ENCODE results near the gene SRD5A3. TPM values are rescaled to one million over a fixed set of nuclear protein-coding genes. Genes with fewer than 3 reads are reported as not detected.

The SRD5A3 gene
- total and polyA plus RNA-seq, 9 of the 15 experiments (the other 6 are each of a cell fraction or from before 2014, with no cell fraction given), result 2.5 to 37.0 (median 13.3) TPM

DNA sequence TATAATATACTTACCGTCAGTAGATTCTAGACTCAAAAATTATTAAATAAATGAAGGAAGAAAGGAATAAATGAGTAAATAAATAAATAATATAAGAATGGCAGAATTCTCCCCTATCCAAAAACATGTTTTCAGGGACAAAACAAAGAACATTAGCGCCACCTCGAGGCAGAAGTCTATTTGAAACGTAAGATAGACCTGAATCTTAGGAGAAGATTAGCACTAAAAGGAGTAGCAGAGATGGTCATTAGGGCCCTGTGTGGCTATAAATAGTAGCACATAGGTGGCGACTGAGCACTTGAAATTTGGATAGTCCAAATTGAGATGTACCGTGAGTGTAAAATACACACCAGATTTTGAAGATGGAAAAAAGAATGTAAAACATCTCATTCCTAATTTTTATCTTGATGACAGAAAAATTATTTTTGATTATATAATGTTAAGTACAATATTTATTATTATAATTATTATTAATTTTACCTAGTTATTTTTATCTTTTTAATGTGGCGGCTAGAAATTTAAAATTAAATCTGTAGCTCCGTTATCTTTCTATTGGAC lies 24.3 kb upstream of the SRD5A3 start (continued):
- TF ChIP-seq, protein P1, sequence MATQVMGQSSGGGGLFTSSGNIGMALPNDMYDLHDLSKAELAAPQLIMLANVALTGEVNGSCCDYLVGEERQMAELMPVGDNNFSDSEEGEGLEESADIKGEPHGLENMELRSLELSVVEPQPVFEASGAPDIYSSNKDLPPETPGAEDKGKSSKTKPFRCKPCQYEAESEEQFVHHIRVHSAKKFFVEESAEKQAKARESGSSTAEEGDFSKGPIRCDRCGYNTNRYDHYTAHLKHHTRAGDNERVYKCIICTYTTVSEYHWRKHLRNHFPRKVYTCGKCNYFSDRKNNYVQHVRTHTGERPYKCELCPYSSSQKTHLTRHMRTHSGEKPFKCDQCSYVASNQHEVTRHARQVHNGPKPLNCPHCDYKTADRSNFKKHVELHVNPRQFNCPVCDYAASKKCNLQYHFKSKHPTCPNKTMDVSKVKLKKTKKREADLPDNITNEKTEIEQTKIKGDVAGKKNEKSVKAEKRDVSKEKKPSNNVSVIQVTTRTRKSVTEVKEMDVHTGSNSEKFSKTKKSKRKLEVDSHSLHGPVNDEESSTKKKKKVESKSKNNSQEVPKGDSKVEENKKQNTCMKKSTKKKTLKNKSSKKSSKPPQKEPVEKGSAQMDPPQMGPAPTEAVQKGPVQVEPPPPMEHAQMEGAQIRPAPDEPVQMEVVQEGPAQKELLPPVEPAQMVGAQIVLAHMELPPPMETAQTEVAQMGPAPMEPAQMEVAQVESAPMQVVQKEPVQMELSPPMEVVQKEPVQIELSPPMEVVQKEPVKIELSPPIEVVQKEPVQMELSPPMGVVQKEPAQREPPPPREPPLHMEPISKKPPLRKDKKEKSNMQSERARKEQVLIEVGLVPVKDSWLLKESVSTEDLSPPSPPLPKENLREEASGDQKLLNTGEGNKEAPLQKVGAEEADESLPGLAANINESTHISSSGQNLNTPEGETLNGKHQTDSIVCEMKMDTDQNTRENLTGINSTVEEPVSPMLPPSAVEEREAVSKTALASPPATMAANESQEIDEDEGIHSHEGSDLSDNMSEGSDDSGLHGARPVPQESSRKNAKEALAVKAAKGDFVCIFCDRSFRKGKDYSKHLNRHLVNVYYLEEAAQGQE (IDR thresholded peaks at IDR 0.05; ENCODE audit: borderline replicate concordance), result peak; percentile 84
- TF ChIP-seq, protein P1 (CRISPR knock-in tag; IDR thresholded peaks at IDR 0.05; ENCODE audit: low read depth), result no peak
- TF ChIP-seq, protein P2, sequence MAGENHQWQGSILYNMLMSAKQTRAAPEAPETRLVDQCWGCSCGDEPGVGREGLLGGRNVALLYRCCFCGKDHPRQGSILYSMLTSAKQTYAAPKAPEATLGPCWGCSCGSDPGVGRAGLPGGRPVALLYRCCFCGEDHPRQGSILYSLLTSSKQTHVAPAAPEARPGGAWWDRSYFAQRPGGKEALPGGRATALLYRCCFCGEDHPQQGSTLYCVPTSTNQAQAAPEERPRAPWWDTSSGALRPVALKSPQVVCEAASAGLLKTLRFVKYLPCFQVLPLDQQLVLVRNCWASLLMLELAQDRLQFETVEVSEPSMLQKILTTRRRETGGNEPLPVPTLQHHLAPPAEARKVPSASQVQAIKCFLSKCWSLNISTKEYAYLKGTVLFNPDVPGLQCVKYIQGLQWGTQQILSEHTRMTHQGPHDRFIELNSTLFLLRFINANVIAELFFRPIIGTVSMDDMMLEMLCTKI (IDR thresholded peaks at IDR 0.05; ENCODE audit: partially characterized antibody), result no peak
- 0 out of 2 replicates have a peak, but pooled peaks have one; percentile 15 for TF ChIP-seq GATAD2B (IDR thresholded peaks at IDR 0.05; ENCODE audit: borderline replicate concordance)
- TF ChIP-seq, protein P3, sequence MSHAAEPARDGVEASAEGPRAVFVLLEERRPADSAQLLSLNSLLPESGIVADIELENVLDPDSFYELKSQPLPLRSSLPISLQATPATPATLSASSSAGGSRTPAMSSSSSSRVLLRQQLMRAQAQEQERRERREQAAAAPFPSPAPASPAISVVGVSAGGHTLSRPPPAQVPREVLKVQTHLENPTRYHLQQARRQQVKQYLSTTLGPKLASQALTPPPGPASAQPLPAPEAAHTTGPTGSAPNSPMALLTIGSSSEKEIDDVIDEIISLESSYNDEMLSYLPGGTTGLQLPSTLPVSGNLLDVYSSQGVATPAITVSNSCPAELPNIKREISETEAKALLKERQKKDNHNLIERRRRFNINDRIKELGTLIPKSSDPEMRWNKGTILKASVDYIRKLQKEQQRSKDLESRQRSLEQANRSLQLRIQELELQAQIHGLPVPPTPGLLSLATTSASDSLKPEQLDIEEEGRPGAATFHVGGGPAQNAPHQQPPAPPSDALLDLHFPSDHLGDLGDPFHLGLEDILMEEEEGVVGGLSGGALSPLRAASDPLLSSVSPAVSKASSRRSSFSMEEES (CRISPR knock-in tag; IDR thresholded peaks at IDR 0.05), result no peak
- TF ChIP-seq MEF2A (IDR thresholded peaks at IDR 0.05; ENCODE audit: control insufficient read depth, low read depth, low read length), result peak; percentile 90
- TF ChIP-seq, protein P4, sequence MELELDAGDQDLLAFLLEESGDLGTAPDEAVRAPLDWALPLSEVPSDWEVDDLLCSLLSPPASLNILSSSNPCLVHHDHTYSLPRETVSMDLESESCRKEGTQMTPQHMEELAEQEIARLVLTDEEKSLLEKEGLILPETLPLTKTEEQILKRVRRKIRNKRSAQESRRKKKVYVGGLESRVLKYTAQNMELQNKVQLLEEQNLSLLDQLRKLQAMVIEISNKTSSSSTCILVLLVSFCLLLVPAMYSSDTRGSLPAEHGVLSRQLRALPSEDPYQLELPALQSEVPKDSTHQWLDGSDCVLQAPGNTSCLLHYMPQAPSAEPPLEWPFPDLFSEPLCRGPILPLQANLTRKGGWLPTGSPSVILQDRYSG (tag; conservative IDR thresholded peaks at IDR 0.05; ENCODE audit: low read depth), result no peak
- TF ChIP-seq, protein P5, sequence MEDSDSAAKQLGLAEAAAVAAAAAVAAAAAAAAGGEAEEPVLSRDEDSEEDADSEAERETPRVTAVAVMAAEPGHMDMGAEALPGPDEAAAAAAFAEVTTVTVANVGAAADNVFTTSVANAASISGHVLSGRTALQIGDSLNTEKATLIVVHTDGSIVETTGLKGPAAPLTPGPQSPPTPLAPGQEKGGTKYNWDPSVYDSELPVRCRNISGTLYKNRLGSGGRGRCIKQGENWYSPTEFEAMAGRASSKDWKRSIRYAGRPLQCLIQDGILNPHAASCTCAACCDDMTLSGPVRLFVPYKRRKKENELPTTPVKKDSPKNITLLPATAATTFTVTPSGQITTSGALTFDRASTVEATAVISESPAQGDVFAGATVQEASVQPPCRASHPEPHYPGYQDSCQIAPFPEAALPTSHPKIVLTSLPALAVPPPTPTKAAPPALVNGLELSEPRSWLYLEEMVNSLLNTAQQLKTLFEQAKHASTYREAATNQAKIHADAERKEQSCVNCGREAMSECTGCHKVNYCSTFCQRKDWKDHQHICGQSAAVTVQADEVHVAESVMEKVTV (CRISPR knock-in tag; IDR thresholded peaks at IDR 0.05), result peak; percentile 76
- no peak for TF ChIP-seq MCM3 (IDR thresholded peaks at IDR 0.05)
- TF ChIP-seq HNRNPK (IDR thresholded peaks at IDR 0.05; ENCODE audit: low read depth, low read length, poor library complexity, severe bottlenecking), result no peak
- peak; percentile 56 for TF ChIP-seq SMC3 (conservative IDR thresholded peaks at IDR 0.05; ENCODE audit: insufficient read depth, low read depth, low read length)
- TF ChIP-seq ZNF780A (CRISPR knock-in tag; IDR thresholded peaks at IDR 0.05), result no peak
- no peak for TF ChIP-seq ZBTB17 (CRISPR knock-in tag; IDR thresholded peaks at IDR 0.05)
